Fibroblast of lung (primary cell): ENCODE data around the gene ITPR1. TPM values are rescaled to one million over a fixed set of nuclear protein-coding genes. Genes with fewer than 3 reads are reported as not detected.

Experiments used
- DNase-seq, 2 donors: peaks; one replicate each; pipeline versions ENCODE4 v3.0.0 to v3.0.0-alpha.2; 2010; ENCODE audit warnings: low read depth in 2 of 2
- H2AFZ ChIP-seq: 2 replicates; pipeline ENCODE4 v1.5.1; 2012; ENCODE audit warnings: low read length, control low read depth, inconsistent platforms
- H3K27ac ChIP-seq: 2 replicates; pipeline ENCODE4 v1.5.1; 2011; ENCODE audit warnings: low read length, control low read depth; ENCODE audit not compliant: insufficient read depth
- H3K27me3 ChIP-seq: 2 replicates; pipeline ENCODE4 v1.5.1; 2011; ENCODE audit warnings: mild to moderate bottlenecking, low read length; ENCODE audit not compliant: control insufficient read depth, insufficient read depth
- H3K36me3 ChIP-seq: 2 replicates; pipeline ENCODE4 v1.5.1; 2011; ENCODE audit warnings: low read length; ENCODE audit not compliant: control insufficient read depth, insufficient read depth
- H3K4me1 ChIP-seq: 2 replicates; pipeline ENCODE4 v1.5.1; 2011; ENCODE audit warnings: low read length; ENCODE audit not compliant: control insufficient read depth, insufficient read depth; ENCODE audit errors: extremely low read depth
- H3K4me2 ChIP-seq: 2 replicates; pipeline ENCODE4 v1.5.1; 2011; ENCODE audit warnings: low read length, control low read depth; ENCODE audit not compliant: insufficient read depth; ENCODE audit errors: extremely low read depth
- H3K4me3 ChIP-seq, 4 experiments: fragments of 200-600 bp in 1 of 4; sonication (generic) in 1 of 4; replicated peaks in 1 of 4; 2 replicates each; pipeline ENCODE4 v1.5.1; 2011 to 2016; ENCODE audit warnings: low read length in 4 of 4, low read depth in 3 of 4, mild to moderate bottlenecking in 3 of 4, control low read depth in 2 of 4, inconsistent platforms in 1 of 4, mixed read lengths in 1 of 4; ENCODE audit not compliant: insufficient read depth in 1 of 4; ENCODE audit errors: control extremely low read depth in 1 of 4
- H3K79me2 ChIP-seq: 2 replicates; pipeline ENCODE4 v1.5.1; 2012; ENCODE audit warnings: mild to moderate bottlenecking, low read length, inconsistent platforms; ENCODE audit not compliant: control insufficient read depth, insufficient read depth
- H3K9ac ChIP-seq: 2 replicates; pipeline ENCODE4 v1.5.1; 2011; ENCODE audit warnings: mild to moderate bottlenecking, low read length, control low read depth; ENCODE audit not compliant: insufficient read depth
- H3K9me3 ChIP-seq: 2 replicates; pipeline ENCODE4 v1.5.1; 2012; ENCODE audit warnings: low read depth, low read length; ENCODE audit not compliant: control insufficient read depth, insufficient read depth
- H4K20me1 ChIP-seq: 2 replicates; pipeline ENCODE4 v1.5.1; 2011; ENCODE audit warnings: low read length; ENCODE audit not compliant: control insufficient read depth, insufficient read depth; ENCODE audit errors: extremely low read depth
- CTCF ChIP-seq, 2 donors: IDR thresholded peaks in 1 of 2; conservative IDR thresholded peaks in 1 of 2; 1 replicate in 1 of 2; 2 replicates in 1 of 2; pipeline ENCODE4 v1.5.1; 2011 to 2012; ENCODE audit warnings: low read length in 2 of 2, control low read depth in 1 of 2, inconsistent platforms in 1 of 2, low read depth in 1 of 2, mild to moderate bottlenecking in 1 of 2
- EZH2 ChIP-seq: IDR thresholded peaks from 2 replicates; pipeline ENCODE4 v1.5.1; 2012; ENCODE audit warnings: low read length, control low read depth, mild to moderate bottlenecking; ENCODE audit errors: missing control alignments
- polyA plus RNA-seq, 2 donors: library from polyadenylated mRNA; depleted of rRNA in 1 of 2; stranded (reverse) in 1 of 2; unstranded in 1 of 2; fragments of >200 nt; gene quantifications; 2 replicates each; pipeline ENCODE4 v1.2.1, GENCODE V29; 2011 to 2012; ENCODE audit warnings: missing spikeins in 1 of 2
- total RNA-seq: library from RNA; depleted of rRNA; stranded (reverse); fragments of >200 nt; gene quantifications from 2 replicates; pipeline ENCODE4 v1.2.1, GENCODE V29; 2014

ITPR1 gene
- total and polyA plus RNA-seq, 2 donors (not counting 1 experiment from before 2014, with no cell fraction given): 19.2 to 87.0 TPM

- no peak for DNase-seq
- Histone ChIP-seq H3K27me3 (no peaks in the 10 kb centered on the region), H2AFZ (no peak overlapping the region), H3K9ac (no peak overlapping the region), H3K4me1 (no peaks in the 10 kb centered on the region), H4K20me1 (no peaks in the 10 kb centered on the region), H3K4me2 (no peak overlapping the region), H3K9me3 (no peaks in the 10 kb centered on the region), H3K4me3 (no peak overlapping the region), H3K79me2 (no peaks in the 10 kb centered on the region), H3K27ac (no peak overlapping the region), H3K36me3 (no peaks in the 10 kb centered on the region)
- TF ChIP-seq CTCF (conservative IDR thresholded peaks at IDR 0.05 in 1 of 2, IDR thresholded peaks at IDR 0.05 in 1 of 2; ENCODE audit: low read depth in 1 of 2, low read length in 2 of 2) (no peak), EZH2 (no peak)
Measured at GRCh38 chr3:4687596-4687995, 194.4 kb downstream of the ITPR1 start.

GRCh38 chr3:4688411-4688810, 195.3 kb downstream of the ITPR1 start:
- Histone ChIP-seq H3K27ac (no peak overlapping the region), H4K20me1 (no peaks in the 10 kb centered on the region), H2AFZ (no peak overlapping the region), H3K9ac (no peak overlapping the region), H3K27me3 (no peaks in the 10 kb centered on the region), H3K79me2 (no peaks in the 10 kb centered on the region), H3K9me3 (no peaks in the 10 kb centered on the region), H3K4me2 (no peak overlapping the region), H3K36me3 (no peaks in the 10 kb centered on the region), H3K4me3 (no peak overlapping the region), H3K4me1 (no peaks in the 10 kb centered on the region)
- no peak for TF ChIP-seq CTCF (conservative IDR thresholded peaks at IDR 0.05 in 1 of 2, IDR thresholded peaks at IDR 0.05 in 1 of 2; ENCODE audit: low read depth in 1 of 2, low read length in 2 of 2)
- no peak for TF ChIP-seq EZH2
- peak in 1 of 2 donors; percentile 50 for DNase-seq

GRCh38 chr3:4689021-4689420, 195.9 kb downstream of the ITPR1 start:
- no peaks in the 10 kb centered on the region for H4K20me1 ChIP-seq
- H2AFZ ChIP-seq: no peak overlapping the region
- H3K9ac ChIP-seq: no peak overlapping the region
- H3K27me3 ChIP-seq: no peaks in the 10 kb centered on the region
- no peak for DNase-seq
- H3K4me3 ChIP-seq: no peak overlapping the region
- no peak overlapping the region for H3K4me2 ChIP-seq
- no peaks in the 10 kb centered on the region for H3K4me1 ChIP-seq
- no peak for TF ChIP-seq EZH2
- no peaks in the 10 kb centered on the region for H3K36me3 ChIP-seq
- H3K79me2 ChIP-seq: no peaks in the 10 kb centered on the region
- no peak overlapping the region for H3K27ac ChIP-seq
- no peaks in the 10 kb centered on the region for H3K9me3 ChIP-seq
